Keratinocyte (primary cell): ENCODE data around the gene SMCO4. TPM values are rescaled to one million over a fixed set of nuclear protein-coding genes. Genes with fewer than 3 reads are reported as not detected.

Source experiments
- DNase-seq: peaks from one replicate; pipeline ENCODE4 v3.0.0-alpha.2; 2011; ENCODE audit warnings: low read depth, missing footprints, low spot score
- FAIRE-seq: peaks from 2 replicates; lab custom pipeline; 2011; peaks lifted over from hg19 to GRCh38; lab: Jason Lieb, UNC
- H2AFZ ChIP-seq: 2 replicates; pipeline ENCODE4 v1.6.0; 2012; ENCODE audit warnings: low read length, control low read depth, inconsistent platforms; ENCODE audit not compliant: control insufficient read depth
- H3K27ac ChIP-seq: 2 replicates; pipeline ENCODE4 v1.5.1; 2011; ENCODE audit warnings: low read length; ENCODE audit not compliant: control insufficient read depth, insufficient read depth
- H3K27me3 ChIP-seq: 3 replicates; pipeline ENCODE4 v1.6.0; 2011; ENCODE audit warnings: low read length; ENCODE audit not compliant: control insufficient read depth, insufficient read depth; ENCODE audit errors: extremely low read depth
- H3K36me3 ChIP-seq, 2 experiments: 2 replicates in 1 of 2; 3 replicates in 1 of 2; pipeline ENCODE4 v1.5.1; 2011; ENCODE audit warnings: low read length in 2 of 2, mild to moderate bottlenecking in 1 of 2; ENCODE audit not compliant: control insufficient read depth in 2 of 2, insufficient read depth in 2 of 2; ENCODE audit errors: extremely low read depth in 1 of 2
- H3K4me1 ChIP-seq: 3 replicates; pipeline ENCODE4 v1.5.1; 2011; ENCODE audit warnings: low read length; ENCODE audit not compliant: control insufficient read depth, insufficient read depth; ENCODE audit errors: extremely low read depth
- H3K4me2 ChIP-seq: 3 replicates; pipeline ENCODE4 v1.6.0; 2011; ENCODE audit warnings: low read depth, low read length; ENCODE audit not compliant: control insufficient read depth, insufficient read depth; ENCODE audit errors: extremely low read depth
- H3K4me3 ChIP-seq, 3 experiments: fragments of 200-600 bp in 1 of 3; sonication (generic) in 1 of 3; 2 replicates in 2 of 3; 3 replicates in 1 of 3; pipeline ENCODE4 v1.5.1; 2011 to 2016; ENCODE audit warnings: low read length in 3 of 3, mild to moderate bottlenecking in 3 of 3, control low read depth in 2 of 3, inconsistent platforms in 1 of 3, low read depth in 1 of 3, mixed read lengths in 1 of 3, mixed run types in 1 of 3, moderate library complexity in 1 of 3; ENCODE audit not compliant: control insufficient read depth in 2 of 3, insufficient read depth in 2 of 3; ENCODE audit errors: extremely low read depth in 1 of 3
- H3K79me2 ChIP-seq: 2 replicates; pipeline ENCODE4 v1.6.0; 2012; ENCODE audit warnings: low read length; ENCODE audit not compliant: control insufficient read depth, insufficient read depth
- H3K9ac ChIP-seq: 3 replicates; pipeline ENCODE4 v1.6.0; 2011; ENCODE audit warnings: low read length; ENCODE audit not compliant: control insufficient read depth, insufficient read depth; ENCODE audit errors: extremely low read depth
- H3K9me1 ChIP-seq: 3 replicates; pipeline ENCODE4 v1.6.0; 2011; ENCODE audit warnings: low read length; ENCODE audit not compliant: control insufficient read depth, insufficient read depth; ENCODE audit errors: extremely low read depth
- H3K9me3 ChIP-seq: 2 replicates; pipeline ENCODE4 v1.5.1; 2012; ENCODE audit warnings: low read depth, low read length; ENCODE audit not compliant: control insufficient read depth
- H4K20me1 ChIP-seq: 3 replicates; pipeline ENCODE4 v1.6.0; 2011; ENCODE audit warnings: low read length; ENCODE audit not compliant: control insufficient read depth, insufficient read depth; ENCODE audit errors: extremely low read depth
- CTCF ChIP-seq, 3 experiments: IDR thresholded peaks in 1 of 3; conservative IDR thresholded peaks in 1 of 3; optimal IDR thresholded peaks in 1 of 3; 2 replicates in 2 of 3; 3 replicates in 1 of 3; pipeline versions ENCODE3 to v1.5.1; 2011; ENCODE audit warnings: low read length in 3 of 3, mild to moderate bottlenecking in 3 of 3, moderate library complexity in 2 of 3, control low read depth in 1 of 3, inconsistent platforms in 1 of 3; ENCODE audit not compliant: insufficient read depth in 2 of 3; ENCODE audit errors: extremely low read depth in 1 of 3
- EZH2 ChIP-seq: IDR thresholded peaks from one replicate; pipeline ENCODE4 v1.6.1; 2012; ENCODE audit warnings: inconsistent platforms, mild to moderate bottlenecking, low read length, moderate library complexity
- dilution Hi-C: fragments of 300-500 bp; cut with MboI; formaldehyde crosslinking; loops from one replicate; pipeline ENCODE4 v1.7.0; 2020; ENCODE audit warnings: low sequenced_read_pairs; ENCODE audit not compliant: extremely low pct_ligation_motif_present
- polyA plus RNA-seq, 5 experiments: library from polyadenylated mRNA; depleted of rRNA in 3 of 5; stranded (reverse) in 3 of 5; stranded (forward) in 1 of 5; unstranded in 1 of 5; fragments of >200 nt; gene quantifications; 1 replicate in 1 of 5; 2 replicates in 3 of 5; 3 replicates in 1 of 5; pipeline versions ENCODE4 v1.2.1 to v1.2.3, GENCODE V29; 2011 to 2012; ENCODE audit warnings: missing spikeins in 2 of 5, low read depth in 1 of 5, low replicate concordance in 1 of 5

The SMCO4 gene
- polyA plus RNA-seq, 1 donor (not counting 4 experiments of a cell fraction or from before 2014, with no cell fraction given): 1.5 TPM

DNA sequence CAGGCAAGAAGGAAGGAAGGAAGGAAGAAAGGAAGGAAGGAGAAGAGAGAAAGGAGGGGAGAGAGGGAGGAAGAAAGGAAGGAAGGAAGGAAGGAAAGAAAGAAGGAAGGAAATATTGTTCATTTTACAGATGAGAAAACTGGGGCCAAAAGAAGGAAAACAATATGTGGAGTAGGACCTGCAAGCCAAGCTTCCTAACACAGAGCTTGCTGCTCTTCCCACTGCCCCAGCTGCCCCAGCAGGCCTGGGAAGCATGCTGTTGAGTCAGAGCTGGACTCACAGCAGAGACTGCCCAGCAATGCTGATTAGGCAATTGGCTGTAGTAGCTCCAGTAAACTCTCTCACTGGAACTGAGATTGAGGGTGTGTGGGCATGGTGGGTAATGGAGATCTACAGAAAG is 42.6 kb upstream of the SMCO4 start:
- Histone ChIP-seq H2AFZ (no peak overlapping the region), H4K20me1 (no peaks in the 10 kb centered on the region), H3K36me3 (no peaks in the 10 kb centered on the region), H3K9me3 (no peaks in the 10 kb centered on the region), H3K4me3 (no peak overlapping the region), H3K4me1 (no peaks in the 10 kb centered on the region), H3K27ac (no peak overlapping the region), H3K9me1 (no peaks in the 10 kb centered on the region), H3K79me2 (no peaks in the 10 kb centered on the region), H3K27me3 (peaks cover 6% of the 10 kb centered on the region), H3K4me2 (no peak overlapping the region), H3K9ac (no peak overlapping the region)
- DNase-seq (no peak), FAIRE-seq (no peak)
- dilution Hi-C loops: no loop called here
- TF ChIP-seq EZH2 (no peak), CTCF (optimal IDR thresholded peaks at IDR 0.05 in 1 of 3, IDR thresholded peaks at IDR 0.05 in 1 of 3, conservative IDR thresholded peaks at IDR 0.05 in 1 of 3; ENCODE audit: extremely low read depth in 1 of 3, insufficient read depth in 2 of 3, low read length in 3 of 3) (no peak)

DNA sequence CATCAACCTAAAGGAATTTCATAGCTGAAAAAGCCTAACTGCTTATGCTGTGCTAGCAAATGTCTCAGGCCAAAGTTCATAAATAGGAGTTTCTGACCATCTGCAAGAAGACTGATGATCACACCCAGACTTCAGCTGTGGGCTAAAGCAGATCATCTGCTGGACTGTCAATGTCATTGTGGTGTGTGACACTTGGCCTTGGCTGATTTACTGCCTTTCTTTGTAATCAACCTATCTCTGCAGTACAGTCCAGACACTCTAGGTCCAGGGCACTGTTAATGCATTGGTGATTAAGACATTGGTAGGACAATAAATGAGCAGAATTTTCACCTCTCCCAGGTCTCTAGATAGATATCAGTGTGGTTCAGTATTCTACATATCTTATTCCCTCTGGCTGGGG is 40.3 kb upstream of the SMCO4 start:
- FAIRE-seq: no peak
- no peaks in the 10 kb centered on the region for H4K20me1 ChIP-seq
- dilution Hi-C loops: no loop called here
- H3K36me3 ChIP-seq: no peaks in the 10 kb centered on the region
- H3K27me3 ChIP-seq: peaks cover 6% of the 10 kb centered on the region
- H2AFZ ChIP-seq: no peak overlapping the region
- H3K9me3 ChIP-seq: no peaks in the 10 kb centered on the region
- no peak overlapping the region for H3K4me2 ChIP-seq
- H3K4me3 ChIP-seq: no peak overlapping the region
- DNase-seq: no peak
- H3K9me1 ChIP-seq: no peaks in the 10 kb centered on the region
- no peaks in the 10 kb centered on the region for H3K79me2 ChIP-seq
- no peak overlapping the region for H3K9ac ChIP-seq
- no peak overlapping the region for H3K27ac ChIP-seq
- no peaks in the 10 kb centered on the region for H3K4me1 ChIP-seq
- TF ChIP-seq CTCF (optimal IDR thresholded peaks at IDR 0.05 in 1 of 3, IDR thresholded peaks at IDR 0.05 in 1 of 3, conservative IDR thresholded peaks at IDR 0.05 in 1 of 3; ENCODE audit: extremely low read depth in 1 of 3, insufficient read depth in 2 of 3, low read length in 3 of 3) (no peak), EZH2 (no peak)
